Activated CD4-positive, CD25-positive, alpha-beta regulatory T cell treated with anti-CD3 and anti-CD28 coated beads, Interleukin-2, amount 50 U/mL, for 24 hours (primary cell): ENCODE measurements around the gene FXYD5.
A peak's percentile ranks its signal among the peaks of the same experiment; 100 is the strongest.
"Not testable (repeated sequence)": the region's sequence is repeated elsewhere in the genome, so short reads cannot be mapped to it uniquely, and the experiment has no call there.

Source experiments
- ATAC-seq, 2 donors: fragments of 150-1000 bp; cut with Tn5 transposase; one replicate each; pipeline ENCODE4 v1.10.0; 2021; ENCODE audit warnings: mild to moderate bottlenecking in 1 of 2, moderate library complexity in 1 of 2

FXYD5 gene

GRCh38 chr19:35120492-35120891 is 34.0 kb upstream of the FXYD5 start:
- no peak for ATAC-seq

GRCh38 chr19:35120898-35121297 is 33.6 kb upstream of the FXYD5 start:
- ATAC-seq: no peak

GRCh38 chr19:35122687-35123551 is 31.6 kb upstream of the FXYD5 start:
- no peak for ATAC-seq

- no peak for ATAC-seq
Observed at GRCh38 chr19:35123573-35123972, 31.0 kb upstream of the FXYD5 start.

GRCh38 chr19:35124098-35125060 is 30.2 kb upstream of the FXYD5 start:
- ATAC-seq: peak; percentile 93 to 97

- ATAC-seq: no peak
Observed at GRCh38 chr19:35125270-35125717, 29.2 kb upstream of the FXYD5 start.

- ATAC-seq: no peak
Observed at GRCh38 chr19:35125749-35126623, 28.5 kb upstream of the FXYD5 start.

GRCh38 chr19:35126624-35126959 is 27.9 kb upstream of the FXYD5 start:
- ATAC-seq: no peak

GRCh38 chr19:35127871-35128270 is 26.7 kb upstream of the FXYD5 start:
- ATAC-seq: no peak

GRCh38 chr19:35128398-35129057 is 26.0 kb upstream of the FXYD5 start:
- ATAC-seq: no peak

GRCh38 chr19:35129724-35130274 is 24.7 kb upstream of the FXYD5 start:
- not testable (repeated sequence) for ATAC-seq

GRCh38 chr19:35130761-35131720 is 23.5 kb upstream of the FXYD5 start:
- ATAC-seq: no peak

GRCh38 chr19:35132254-35132653 is 22.3 kb upstream of the FXYD5 start:
- ATAC-seq: no peak

- no peak for ATAC-seq
Observed at GRCh38 chr19:35133826-35134225, 20.7 kb upstream of the FXYD5 start.

GRCh38 chr19:35134601-35135242 is 19.8 kb upstream of the FXYD5 start, which contains the start of gene LGI4:
Gene LGI4, minus strand, starts transcription at chr19:35135059. Its CDS starts 379 bp downstream, at chr19:35134680.
- no peak for ATAC-seq

GRCh38 chr19:35135389-35135909 is 19.1 kb upstream of the FXYD5 start:
- ATAC-seq: peak; percentile 76 to 81

GRCh38 chr19:35136231-35136630 is 18.3 kb upstream of the FXYD5 start:
- no peak for ATAC-seq

GRCh38 chr19:35136977-35137702 is 17.4 kb upstream of the FXYD5 start:
- no peak for ATAC-seq
